ENCODE results near the gene CDK14. TPM values are rescaled to one million over a fixed set of nuclear protein-coding genes. Genes with fewer than 3 reads are reported as not detected.

The CDK14 gene
- total and polyA plus RNA-seq, 2 of the 8 experiments (the other 6 are each of a cell fraction or from before 2014, with no cell fraction given): 5.5 to 47.3 TPM

DNA sequence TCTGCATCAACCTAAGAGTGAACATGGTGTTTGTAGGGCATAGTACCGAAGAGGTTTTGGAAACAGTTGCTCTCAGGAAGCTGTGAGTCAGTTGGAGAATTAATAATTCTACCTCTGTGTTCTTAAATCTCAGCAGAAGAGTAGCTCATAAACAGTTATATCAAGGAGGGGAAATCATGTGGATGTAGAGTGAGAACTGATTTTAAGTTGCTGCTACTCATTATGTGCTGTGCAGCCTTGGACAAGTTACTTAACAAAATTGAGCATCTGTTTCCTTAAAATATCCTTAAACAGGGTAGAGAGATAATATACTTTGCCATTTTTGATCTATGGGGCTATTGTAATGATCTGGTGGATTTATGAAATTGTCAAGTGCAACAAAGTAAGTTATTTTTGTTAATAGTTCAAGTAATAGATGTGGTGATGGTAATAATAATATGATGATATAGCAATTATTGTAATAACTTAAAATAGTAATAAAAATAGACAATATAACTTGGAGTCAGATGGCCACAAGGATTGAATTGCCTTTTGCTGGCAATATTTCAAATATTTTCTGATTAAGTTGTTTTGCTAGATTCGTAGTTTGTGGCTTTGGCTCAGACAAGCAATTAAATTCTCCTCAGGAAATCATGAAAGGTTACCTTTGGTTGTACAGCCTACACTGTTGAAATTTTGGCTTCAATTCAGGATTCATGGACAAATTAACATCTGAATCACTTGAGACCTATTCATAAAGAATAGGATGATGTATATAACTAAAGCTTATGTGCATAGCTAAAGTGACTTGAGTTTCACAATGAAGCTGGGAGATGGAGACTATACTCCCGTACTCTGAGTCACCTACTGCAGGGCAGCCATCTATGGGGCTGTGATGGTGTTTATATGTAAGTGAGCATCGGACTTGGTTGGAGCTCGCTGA, 228.5 kb downstream of the CDK14 start:
- Histone ChIP-seq H2AFZ (ENCODE audit: low read length) (no peak overlapping the region), H3K18ac (ENCODE audit: extremely low read depth, low read length) (no peak overlapping the region), H4K91ac (replicated peaks; ENCODE audit: insufficient read length, low read length) (no peak overlapping the region), H3K56ac (replicated peaks; ENCODE audit: insufficient read length, low read depth, low read length) (no peak overlapping the region), H3K9me3 (ENCODE audit: insufficient read depth in 2 of 2, low read depth in 1 of 2, low read length in 1 of 2) (peaks cover 9% of the 10 kb centered on the region in 2 experiments), H2AK5ac (ENCODE audit: low read depth, low read length) (no peak overlapping the region), H4K20me1 (replicated peaks in 1 of 2; ENCODE audit: control insufficient read depth in 1 of 2, insufficient read depth in 2 of 2, low read length in 2 of 2) (no peaks in the 10 kb centered on the region), H2BK12ac (ENCODE audit: low read depth, low read length) (no peak overlapping the region), H4K8ac (ENCODE audit: extremely low read depth, insufficient read depth, low read length) (no peak overlapping the region), H3K79me1 (ENCODE audit: low read depth, low read length) (no peaks in the 10 kb centered on the region), H3K27ac (ENCODE audit: low read depth, low read length) (no peak overlapping the region), H3K4me1 (replicated peaks in 1 of 4; ENCODE audit: control insufficient read depth in 3 of 4, insufficient read depth in 4 of 4, low read length in 3 of 4) (peaks cover 0 to 2% (median 0%) of the 10 kb centered on the region in 4 experiments; a peak in 1 of 7 replicates), H2BK15ac (ENCODE audit: low read length) (no peak overlapping the region), H3K9ac (replicated peaks in 1 of 4; ENCODE audit: extremely low read depth in 1 of 4, low read depth in 3 of 4, low read length in 3 of 4) (no peak overlapping the region), H3K23me2 (ENCODE audit: low read depth, low read length) (no peaks in the 10 kb centered on the region; the same call in 1 of the 2 replicates), H4K5ac (ENCODE audit: insufficient read length, low read depth, low read length) (no peak overlapping the region), H2BK120ac (replicated peaks; ENCODE audit: low read depth, low read length) (no peak overlapping the region), H3K4me2 (ENCODE audit: insufficient read depth in 1 of 2, low read depth in 2 of 2, low read length in 2 of 2) (no peak overlapping the region), H2BK5ac (ENCODE audit: low read depth, low read length) (no peak overlapping the region), H3K36me3 (ENCODE audit: control insufficient read depth in 2 of 4, insufficient read depth in 4 of 4, low read length in 3 of 4) (peaks cover 0 to 2% (median 0%) of the 10 kb centered on the region in 4 experiments; a peak in 2 of 8 replicates), H3K23ac (ENCODE audit: insufficient read length) (no peak overlapping the region), H3K4ac (replicated peaks; ENCODE audit: insufficient read length, low read depth, low read length) (no peak overlapping the region), H3K27me3 (replicated peaks in 1 of 4; ENCODE audit: control insufficient read depth in 3 of 4, extremely low read depth in 1 of 4, insufficient read depth in 3 of 4, low read length in 3 of 4) (no peaks in the 10 kb centered on the region), H3K4me3 (ENCODE audit: extremely low read depth in 1 of 4, insufficient read depth in 2 of 4, low read depth in 3 of 4, low read length in 4 of 4) (no peak overlapping the region), H2BK20ac (ENCODE audit: low read length) (no peak overlapping the region), H3K79me2 (ENCODE audit: control insufficient read depth in 1 of 2, insufficient read depth in 2 of 2, low read length in 2 of 2) (no peaks in the 10 kb centered on the region), H3K14ac (ENCODE audit: insufficient read length) (no peak overlapping the region)
- DNase-seq (ENCODE audit: low read depth in 1 of 2, low spot score in 2 of 2) (no peak), FAIRE-seq (no peak)
- TF ChIP-seq JUN (IDR thresholded peaks at IDR 0.05; ENCODE audit: low read depth, low read length) (no peak), SAP30 (IDR thresholded peaks at IDR 0.05; ENCODE audit: insufficient read depth, insufficient replicate concordance, low read length) (no peak)
- CTCF ChIA-PET (ENCODE audit: partially characterized antibody): interaction anchor here (0.6 kb wide), 1 partner anchor 29 kb away, joined by 3 read pairs; no protein-coding TSS in a partner anchor
- POLR2A ChIA-PET (ENCODE audit: partially characterized antibody): no interaction called here
- WGBS, 2 experiments (ENCODE audit: extremely low coverage in 1 of 2, insufficient coverage in 1 of 2, insufficient read length in 1 of 2, insufficient replicate concordance in 2 of 2, low coverage in 1 of 2, low lambda C conversion rate in 2 of 2, missing lambda C conversion rate in 1 of 2): 74% methylated on average over 5 of the region's 5 CpGs; no CpG with 5 or more reads in 1 of the 2 experiments
